HG02870 (cell line): ENCODE data around the gene SEC22A.
"Not testable (repeated sequence)": the region's sequence is repeated elsewhere in the genome, so short reads cannot be mapped to it uniquely, and the experiment has no call there.

Experiments
- ATAC-seq: cut with Tn5 transposase; IDR thresholded peaks from one replicate; pipeline ENCODE4 v1.9.1; 2021; ENCODE audit warnings: mild to moderate bottlenecking, moderate library complexity; ENCODE audit not compliant: unreplicated experiment

SEC22A gene

GRCh38 chr3:123169930-123170329 lies 31.8 kb upstream of the SEC22A start:
- ATAC-seq = no peak

GRCh38 chr3:123180791-123181190 lies 21.0 kb upstream of the SEC22A start:
- no peak for ATAC-seq

- no peak for ATAC-seq
These were observed 15.0 kb upstream of the SEC22A start for GRCh38 chr3:123186695-123187094.

GRCh38 chr3:123188058-123188457 lies 13.7 kb upstream of the SEC22A start:
- ATAC-seq = no peak

GRCh38 chr3:123193448-123194101 lies 8.2 kb upstream of the SEC22A start:
- no peak for ATAC-seq

GRCh38 chr3:123194552-123194951 lies 7.2 kb upstream of the SEC22A start:
- ATAC-seq = no peak

- ATAC-seq = no peak
These were observed 3.4 kb upstream of the SEC22A start for GRCh38 chr3:123198372-123198771.

- no peak for ATAC-seq
These were observed 553 bp upstream of the SEC22A start for GRCh38 chr3:123201223-123201556.

- ATAC-seq = no peak
These were observed 708 bp downstream of the SEC22A start for GRCh38 chr3:123202451-123202850.

GRCh38 chr3:123218990-123219389 lies 17.2 kb downstream of the SEC22A start:
- no peak for ATAC-seq

- not testable (repeated sequence) for ATAC-seq
These were observed 19.6 kb downstream of the SEC22A start for GRCh38 chr3:123221369-123221768.

GRCh38 chr3:123225016-123225415 lies 23.3 kb downstream of the SEC22A start:
- ATAC-seq = no peak

- no peak for ATAC-seq
These were observed 24.8 kb downstream of the SEC22A start for GRCh38 chr3:123226549-123226948.

GRCh38 chr3:123229145-123229544 lies 27.4 kb downstream of the SEC22A start:
- no peak for ATAC-seq

- no peak for ATAC-seq
These were observed 35.2 kb downstream of the SEC22A start for GRCh38 chr3:123236902-123237301.

GRCh38 chr3:123239186-123239585 lies 37.4 kb downstream of the SEC22A start:
- not testable (repeated sequence) for ATAC-seq

- ATAC-seq = no peak
These were observed 38.0 kb downstream of the SEC22A start for GRCh38 chr3:123239756-123240155.

- no peak for ATAC-seq
These were observed 42.4 kb downstream of the SEC22A start for GRCh38 chr3:123244128-123244527.

GRCh38 chr3:123246866-123247265 lies 45.1 kb downstream of the SEC22A start:
- ATAC-seq = no peak

- ATAC-seq = no peak
These were observed 54.5 kb downstream of the SEC22A start for GRCh38 chr3:123256256-123256655.

- ATAC-seq = no peak
These were observed 56.6 kb downstream of the SEC22A start for GRCh38 chr3:123258359-123258758.

GRCh38 chr3:123258811-123259420 lies 57.2 kb downstream of the SEC22A start:
- no peak for ATAC-seq

- peak; percentile 74 for ATAC-seq
These were observed 59.9 kb downstream of the SEC22A start for GRCh38 chr3:123261666-123262065.
